ENCODE data around the gene APOD.
A peak's percentile ranks its signal among the peaks of the same experiment; 100 is the strongest.

Gene APOD

GRCh38 chr3:195551381-195551978 lies 32.3 kb downstream of the APOD start:
- no peak for DNase-seq

DNA sequence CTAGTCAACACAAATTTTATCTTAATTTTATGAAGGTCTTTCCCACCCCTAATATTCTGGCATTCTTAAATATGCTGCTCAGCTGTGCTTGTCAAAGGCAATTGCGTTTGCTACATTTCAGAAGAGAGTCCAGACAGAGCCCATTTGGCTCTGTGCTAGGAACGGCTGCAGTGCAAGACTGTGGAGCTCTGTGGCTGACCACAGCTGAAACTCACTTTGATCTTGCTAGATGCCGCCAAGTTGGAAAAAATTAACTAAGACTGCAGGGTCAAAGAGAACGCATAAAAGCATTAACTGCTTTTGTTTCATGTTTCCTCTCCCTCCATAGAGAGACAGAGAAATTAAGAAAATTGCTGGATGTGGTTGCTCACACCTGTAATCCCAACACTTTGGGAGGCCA lies 33.0 kb downstream of the APOD start:
- peak; percentile 5 for DNase-seq

DNA sequence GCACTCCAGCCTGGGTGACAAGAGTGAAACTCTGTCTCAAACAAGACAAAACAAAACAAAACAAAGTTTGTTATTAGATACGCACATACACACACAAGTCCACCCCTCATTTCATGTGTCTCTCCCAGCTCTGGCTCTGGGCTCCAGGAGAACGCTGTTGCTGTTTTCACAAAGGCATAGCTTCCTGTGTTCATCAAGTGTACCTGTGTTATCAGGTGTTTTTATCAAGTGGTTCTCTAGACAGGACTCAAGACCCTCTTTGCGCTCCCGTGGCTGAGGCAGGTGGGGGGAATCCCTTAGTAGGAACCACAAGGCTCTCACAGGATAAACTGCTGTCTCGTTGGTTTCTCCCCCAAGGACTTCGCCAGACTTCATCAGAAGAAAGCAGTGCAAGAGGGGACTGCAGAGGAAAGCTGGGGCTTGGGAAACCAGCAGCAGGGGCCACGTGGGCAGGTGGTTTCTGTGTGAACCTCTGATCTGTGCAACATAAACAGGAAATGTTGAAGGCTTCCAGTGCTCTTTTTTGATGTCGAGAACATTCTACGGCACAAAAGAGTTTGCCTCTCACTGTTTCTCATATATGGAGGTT lies 33.7 kb downstream of the APOD start:
- no peak for DNase-seq

GRCh38 chr3:195548987-195549386 lies 34.8 kb downstream of the APOD start:
- no peak for DNase-seq

DNA sequence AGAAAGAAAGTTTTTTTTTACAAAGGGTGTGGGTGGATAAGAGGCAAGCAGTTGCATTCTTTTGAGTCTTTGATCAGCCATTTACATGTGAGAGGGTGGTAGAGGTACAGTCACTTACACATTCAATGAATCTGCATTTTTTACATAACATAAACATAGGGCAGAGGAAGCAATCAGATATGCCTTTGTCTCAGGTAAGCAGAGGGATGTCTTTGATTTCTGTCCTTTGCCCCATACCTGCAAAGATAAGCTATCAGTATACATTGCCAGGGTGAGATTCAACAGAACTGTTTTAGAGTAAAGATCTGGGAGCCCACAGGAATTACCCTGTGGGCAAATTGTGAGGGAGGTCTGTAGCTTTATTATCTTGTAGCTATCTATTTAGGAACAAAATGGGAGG lies 35.2 kb downstream of the APOD start:
- DNase-seq = no peak

DNA sequence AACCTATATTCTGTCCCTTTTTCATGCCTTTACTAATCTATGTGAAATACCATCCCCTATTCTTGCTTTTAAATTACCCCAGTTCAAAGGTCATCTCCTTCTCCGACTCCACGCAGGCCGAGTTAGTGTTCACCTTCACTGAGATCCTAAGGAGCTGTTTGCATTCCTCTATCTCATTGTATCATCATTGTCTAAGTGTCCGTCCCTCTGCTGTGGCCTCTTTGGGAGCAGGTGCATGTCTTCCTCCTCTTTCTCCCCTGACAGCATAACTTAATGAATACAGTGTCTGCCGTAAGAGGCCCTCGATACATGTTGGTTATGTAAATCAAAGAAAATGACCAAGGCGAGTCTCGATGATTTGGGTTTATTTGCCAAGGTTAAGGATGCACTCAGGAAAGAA lies 35.7 kb downstream of the APOD start:
- no peak for DNase-seq

- no peak for DNase-seq
Observed at GRCh38 chr3:195546130-195546560, 37.6 kb downstream of the APOD start.

- no peak for DNase-seq
Observed at GRCh38 chr3:195544634-195545033, 39.1 kb downstream of the APOD start.

DNA sequence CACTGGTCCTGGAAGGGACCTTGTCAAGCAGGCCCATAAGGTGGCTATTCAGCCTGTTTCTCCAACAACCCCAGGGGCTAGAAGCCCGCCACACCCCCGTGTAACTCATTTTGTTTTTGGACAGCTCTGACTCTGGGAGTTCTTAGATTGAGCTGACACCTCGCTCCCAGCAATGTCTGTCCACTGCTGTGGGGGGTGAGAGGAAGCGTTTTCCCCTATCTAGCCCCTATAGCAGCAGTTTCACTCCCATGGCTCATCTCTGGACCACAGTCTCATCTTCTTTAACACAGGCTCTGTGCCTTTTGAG lies 39.6 kb downstream of the APOD start:
- no peak for DNase-seq

DNA sequence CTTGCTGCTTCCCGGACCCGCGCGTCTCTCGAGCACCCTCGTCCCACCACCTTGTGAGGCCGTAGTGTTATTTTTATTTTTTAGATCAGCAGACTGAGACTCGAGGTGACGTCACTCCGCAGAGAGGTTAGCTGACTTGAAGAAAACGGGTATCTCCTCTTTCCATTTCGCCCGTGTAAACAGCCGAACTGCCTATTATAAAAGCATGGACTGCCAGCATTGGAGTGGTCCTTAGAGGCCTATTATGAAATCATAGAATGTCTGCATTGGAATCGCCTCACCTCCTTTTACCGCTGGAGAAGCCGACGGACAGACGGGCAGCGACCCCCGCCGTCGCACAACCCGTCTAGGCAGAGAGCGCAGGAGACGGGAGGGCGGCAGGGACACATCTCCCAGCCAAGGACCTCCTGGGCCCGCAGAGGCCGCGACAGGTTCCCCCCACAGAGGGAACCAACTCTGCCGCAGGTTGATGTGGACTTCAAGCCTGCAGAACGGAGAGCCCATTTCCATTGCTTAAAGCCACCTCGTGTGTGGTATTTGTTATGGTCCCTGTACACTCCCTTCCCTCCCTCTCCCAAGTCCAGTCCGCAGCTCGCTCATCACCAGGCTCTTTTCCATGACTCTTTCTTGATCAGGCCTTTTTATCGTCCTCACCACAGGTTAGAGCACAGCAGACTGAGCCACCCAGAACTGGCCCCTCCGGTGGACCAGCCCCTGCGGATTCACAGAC lies 40.1 kb downstream of the APOD start:
- no peak for DNase-seq

GRCh38 chr3:195542698-195543499 lies 40.8 kb downstream of the APOD start, which contains the start of gene PPP1R2:
Gene PPP1R2 (minus strand): TSS chr3:195543325. CDS start chr3:195543025, 300 bp downstream.
- peak; percentile 80 for DNase-seq

DNA sequence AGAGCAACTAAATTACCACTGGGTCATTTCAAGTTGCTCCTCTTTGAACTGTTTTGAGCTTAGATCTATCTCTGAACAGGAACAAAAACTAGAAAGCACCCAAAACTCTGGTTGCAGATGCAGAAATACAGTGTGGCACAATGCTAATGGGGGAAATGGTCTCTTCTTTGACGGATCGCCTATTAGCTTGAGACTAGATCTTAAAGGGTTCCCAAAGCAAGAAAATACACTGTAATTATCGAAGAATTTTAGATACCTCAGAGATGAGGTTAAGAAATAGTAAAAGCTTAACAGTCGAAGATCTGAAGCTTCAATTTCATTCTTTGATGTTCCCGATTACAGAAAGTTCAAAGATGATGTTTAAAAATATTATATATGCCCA lies 41.4 kb downstream of the APOD start:
- peak; percentile 62 for DNase-seq

DNA sequence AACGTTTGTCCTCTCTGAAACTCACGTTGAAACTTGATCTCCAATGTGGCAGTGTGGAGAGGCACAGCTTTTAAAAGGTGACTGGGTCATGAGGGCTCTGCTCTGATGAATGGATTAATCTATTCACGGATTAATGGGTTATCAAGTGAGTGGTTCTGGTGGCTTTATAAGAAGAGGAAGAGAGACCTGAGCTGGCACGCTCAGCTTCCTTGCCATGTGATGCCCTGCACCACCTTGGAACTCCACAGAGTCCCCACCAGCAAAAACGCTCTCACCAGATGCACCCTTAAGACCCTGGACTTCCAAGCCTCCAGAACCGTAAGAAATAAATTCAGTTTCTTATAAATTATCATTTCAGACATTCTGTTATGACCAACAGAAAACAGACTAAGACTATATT lies 43.2 kb downstream of the APOD start:
- DNase-seq = no peak

DNA sequence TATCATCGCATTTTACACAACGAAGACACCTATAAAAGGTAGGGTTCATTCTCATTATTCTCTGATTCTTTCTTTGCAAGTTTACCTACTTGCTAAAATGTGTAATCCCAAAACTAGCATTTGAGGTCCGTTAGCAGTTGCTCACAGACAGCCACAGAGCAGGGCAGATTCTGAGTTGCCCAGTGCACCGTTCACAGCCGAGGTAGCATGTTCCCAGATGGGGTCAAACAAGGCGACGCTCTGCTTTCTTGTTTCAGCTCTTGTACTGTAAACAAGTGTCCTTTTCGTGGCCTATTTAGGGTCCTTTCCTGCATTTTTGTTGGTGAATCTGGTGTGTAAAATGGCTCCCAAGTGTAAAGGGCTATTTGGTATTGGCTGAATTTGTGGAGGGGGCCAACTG lies 43.7 kb downstream of the APOD start:
- no peak for DNase-seq

- no peak for DNase-seq
Observed at GRCh38 chr3:195539479-195539878, 44.3 kb downstream of the APOD start.

DNA sequence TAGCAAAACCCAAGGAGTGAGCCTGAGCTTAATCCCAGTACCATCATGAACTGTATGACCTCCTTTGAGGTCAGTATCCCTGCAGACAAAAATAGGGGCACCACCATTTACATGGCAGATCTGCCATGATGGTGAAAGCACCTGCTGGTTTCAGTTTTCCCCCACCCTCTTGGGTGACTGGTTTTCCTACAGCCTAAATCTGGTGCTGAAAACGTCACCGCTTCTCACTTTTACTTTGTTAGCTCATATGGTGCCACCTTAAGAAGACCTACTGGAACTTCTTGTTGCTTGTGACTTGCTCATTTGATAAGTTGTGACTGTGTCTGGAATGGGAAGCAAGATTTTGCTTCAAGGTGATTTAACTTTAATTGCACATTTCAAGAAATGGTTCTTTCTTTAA lies 45.7 kb downstream of the APOD start:
- no peak for DNase-seq

DNA sequence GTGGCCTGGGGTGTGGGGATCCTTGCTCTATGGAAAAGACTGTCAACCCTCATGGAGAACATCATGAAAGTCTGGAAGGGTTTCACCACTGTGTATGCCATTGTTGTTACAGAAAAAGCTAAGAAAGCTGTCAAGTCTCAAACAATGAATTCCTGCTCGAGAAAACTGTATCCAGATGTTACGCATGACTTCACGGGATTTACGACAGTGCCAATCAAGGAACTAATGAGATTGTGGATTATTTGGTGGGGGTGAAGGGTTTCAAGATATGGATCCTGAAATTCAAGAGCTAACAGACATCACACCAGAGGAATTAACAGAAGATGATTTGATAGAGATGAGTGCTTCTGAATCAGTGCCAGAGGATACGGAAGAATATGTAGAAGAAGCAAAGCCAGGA lies 48.4 kb downstream of the APOD start:
- DNase-seq = no peak

DNA sequence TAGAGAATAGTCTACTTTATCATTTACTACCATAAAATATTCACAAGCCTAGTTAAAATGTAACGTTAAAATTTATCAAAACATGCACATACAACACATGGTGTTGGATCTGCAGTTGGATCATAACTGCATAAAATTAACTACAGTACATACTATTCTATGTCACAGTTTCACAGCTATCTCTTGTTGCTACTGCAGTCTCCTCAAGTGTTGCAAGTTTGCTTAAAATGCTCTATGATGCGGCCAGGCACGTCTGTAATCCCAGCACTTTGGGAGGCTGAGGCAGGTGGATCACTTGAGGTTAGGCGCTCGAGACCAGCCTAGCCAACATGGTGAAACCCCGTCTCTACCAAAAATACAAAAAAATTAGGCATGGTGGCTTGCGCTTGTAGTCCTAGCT lies 50.9 kb downstream of the APOD start:
- no peak for DNase-seq

DNA sequence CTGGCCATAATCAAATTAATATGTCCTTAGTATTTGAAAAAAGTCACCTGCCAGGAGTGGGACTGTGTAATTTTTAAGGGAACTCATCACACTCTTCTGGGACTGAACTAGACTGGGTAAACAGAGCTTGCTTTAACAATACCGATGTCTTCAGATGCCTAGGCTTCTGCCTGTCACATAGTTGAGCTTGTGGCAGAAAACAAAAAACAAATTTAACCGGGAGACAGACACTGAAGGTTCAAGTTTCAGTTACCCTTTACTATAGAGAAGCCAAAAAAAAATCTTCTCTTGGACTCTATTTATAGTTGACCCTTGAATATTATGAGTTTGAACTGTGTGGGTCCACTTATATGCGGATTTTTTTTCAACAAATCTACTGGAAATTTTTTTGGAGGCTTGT lies 51.4 kb downstream of the APOD start:
- DNase-seq = no peak

- DNase-seq = no peak
Observed at GRCh38 chr3:195531683-195532082, 52.1 kb downstream of the APOD start.

GRCh38 chr3:195526492-195526891 lies 57.2 kb downstream of the APOD start:
- DNase-seq = no peak

GRCh38 chr3:195524171-195524896 lies 59.4 kb downstream of the APOD start:
- peak; percentile 34 for DNase-seq

All from MV-4-11 (cell line).